ENCODE results near the gene GALNT5.

The GALNT5 gene

GRCh38 chr2:157319795-157320194 is 62.3 kb downstream of the GALNT5 start:
- ATAC-seq = no peak
- no peaks in the 10 kb centered on the region for H3K27me3 Mint-ChIP-seq

GRCh38 chr2:157320409-157320808 is 62.9 kb downstream of the GALNT5 start:
- H3K9me3 Mint-ChIP-seq = no peaks in the 10 kb centered on the region
- H3K36me3 Mint-ChIP-seq (ENCODE audit: low read depth) = peaks cover 3% of the 10 kb centered on the region
- DNase-seq (no peak), ATAC-seq (no peak)
- no peak overlapping the region for H3K4me3 Mint-ChIP-seq
- H3K4me1 Mint-ChIP-seq = peaks cover 17% of the 10 kb centered on the region
- no peaks in the 10 kb centered on the region for H3K27me3 Mint-ChIP-seq
- H3K27ac Mint-ChIP-seq = no peak overlapping the region

More at GRCh38 chr2:157319795-157320194, 62.3 kb downstream of the GALNT5 start:
- DNase-seq = no peak
- Mint-ChIP-seq H3K27ac (no peak overlapping the region), H3K9me3 (no peaks in the 10 kb centered on the region), H3K4me3 (no peak overlapping the region), H3K36me3 (ENCODE audit: low read depth) (peaks cover 3% of the 10 kb centered on the region), H3K4me1 (peaks cover 17% of the 10 kb centered on the region)

- Mint-ChIP-seq H3K4me3 (no peak overlapping the region), H3K9me3 (no peaks in the 10 kb centered on the region), H3K27me3 (no peaks in the 10 kb centered on the region), H3K36me3 (ENCODE audit: low read depth) (peaks cover 3% of the 10 kb centered on the region), H3K27ac (no peak overlapping the region), H3K4me1 (peaks cover 12% of the 10 kb centered on the region)
- ATAC-seq = no peak
- DNase-seq = no peak
Observed at GRCh38 chr2:157321466-157321865, 64.0 kb downstream of the GALNT5 start.

GRCh38 chr2:157322432-157322831 is 64.9 kb downstream of the GALNT5 start:
- Mint-ChIP-seq H3K4me1 (peaks cover 19% of the 10 kb centered on the region), H3K9me3 (no peaks in the 10 kb centered on the region), H3K27me3 (no peaks in the 10 kb centered on the region), H3K36me3 (ENCODE audit: low read depth) (peaks cover 3% of the 10 kb centered on the region), H3K4me3 (no peak overlapping the region), H3K27ac (no peak overlapping the region)
- ATAC-seq = no peak
- DNase-seq = no peak

GRCh38 chr2:157324331-157324843 is 66.9 kb downstream of the GALNT5 start:
- H3K9me3 Mint-ChIP-seq = no peaks in the 10 kb centered on the region
- H3K4me3 Mint-ChIP-seq = no peak overlapping the region
- ATAC-seq (no peak), DNase-seq (no peak)
- no peaks in the 10 kb centered on the region for H3K27me3 Mint-ChIP-seq
- H3K36me3 Mint-ChIP-seq (ENCODE audit: low read depth) = peaks cover 3% of the 10 kb centered on the region
- H3K4me1 Mint-ChIP-seq = peaks cover 32% of the 10 kb centered on the region
- no peak overlapping the region for H3K27ac Mint-ChIP-seq

GRCh38 chr2:157325786-157326185 is 68.3 kb downstream of the GALNT5 start, which contains the start of gene ERMN:
ERMN (minus strand) TSS chr2:157325824; CDS start chr2:157325642, 182 bp downstream.
- Mint-ChIP-seq H3K27ac (no peak within 1 kb of the TSS), H3K27me3 (no peaks in the 10 kb centered on the region), H3K36me3 (ENCODE audit: low read depth) (peaks cover 3% of the 10 kb centered on the region), H3K4me1 (peaks cover 37% of the 10 kb centered on the region), H3K9me3 (no peaks in the 10 kb centered on the region), H3K4me3 (no peak within 1 kb of the TSS)
- DNase-seq (no peak), ATAC-seq (no peak)

- H3K27ac Mint-ChIP-seq = no peak overlapping the region
- ATAC-seq (no peak), DNase-seq (no peak)
Observed at GRCh38 chr2:157326698-157327097, 69.2 kb downstream of the GALNT5 start.

GRCh38 chr2:157327200-157327599 is 69.7 kb downstream of the GALNT5 start:
- H3K9me3 Mint-ChIP-seq = no peaks in the 10 kb centered on the region
- H3K27me3 Mint-ChIP-seq = no peaks in the 10 kb centered on the region
- H3K4me3 Mint-ChIP-seq = peak overlapping the region; percentile 47
- H3K27ac Mint-ChIP-seq = peak overlapping the region; percentile 50
- peaks cover 46% of the 10 kb centered on the region for H3K4me1 Mint-ChIP-seq
- peaks cover 1% of the 10 kb centered on the region for H3K36me3 Mint-ChIP-seq (ENCODE audit: low read depth)
- DNase-seq = no peak
- no peak for ATAC-seq

More at GRCh38 chr2:157326698-157327097, 69.2 kb downstream of the GALNT5 start:
- Mint-ChIP-seq H3K4me3 (no peak overlapping the region), H3K36me3 (ENCODE audit: low read depth) (peaks cover 1% of the 10 kb centered on the region), H3K9me3 (no peaks in the 10 kb centered on the region), H3K27me3 (no peaks in the 10 kb centered on the region), H3K4me1 (peaks cover 43% of the 10 kb centered on the region)

- Mint-ChIP-seq H3K9me3 (no peaks in the 10 kb centered on the region), H3K36me3 (ENCODE audit: low read depth) (peaks cover 1% of the 10 kb centered on the region), H3K4me3 (peak overlapping the region; percentile 47), H3K27me3 (no peaks in the 10 kb centered on the region), H3K27ac (peak overlapping the region; percentile 50), H3K4me1 (peaks cover 50% of the 10 kb centered on the region)
- ATAC-seq = peak; percentile 98
- DNase-seq = peak; percentile 94
Observed at GRCh38 chr2:157327621-157328500, 70.4 kb downstream of the GALNT5 start.

- Mint-ChIP-seq H3K4me1 (peaks cover 67% of the 10 kb centered on the region), H3K36me3 (ENCODE audit: low read depth) (no peaks in the 10 kb centered on the region), H3K9me3 (no peaks in the 10 kb centered on the region), H3K4me3 (no peak overlapping the region), H3K27ac (no peak overlapping the region), H3K27me3 (no peaks in the 10 kb centered on the region)
- DNase-seq (no peak), ATAC-seq (no peak)
Observed at GRCh38 chr2:157329524-157329923, 72.0 kb downstream of the GALNT5 start.

GRCh38 chr2:157333304-157334047 is 76.0 kb downstream of the GALNT5 start:
- H3K36me3 Mint-ChIP-seq (ENCODE audit: low read depth) = no peaks in the 10 kb centered on the region
- H3K27ac Mint-ChIP-seq = peak overlapping the region; percentile 74
- DNase-seq (no peak), ATAC-seq (peak; percentile 69)
- H3K27me3 Mint-ChIP-seq = no peaks in the 10 kb centered on the region
- H3K4me1 Mint-ChIP-seq = peaks cover 84% of the 10 kb centered on the region
- H3K4me3 Mint-ChIP-seq = peak overlapping the region; percentile 3
- no peaks in the 10 kb centered on the region for H3K9me3 Mint-ChIP-seq

- H3K27ac Mint-ChIP-seq = peak overlapping the region; percentile 74
Observed at GRCh38 chr2:157334335-157334734, 76.8 kb downstream of the GALNT5 start.

GRCh38 chr2:157334797-157335196 is 77.3 kb downstream of the GALNT5 start:
- Mint-ChIP-seq H3K4me1 (peaks cover 84% of the 10 kb centered on the region), H3K9me3 (peaks cover 4% of the 10 kb centered on the region), H3K4me3 (peak overlapping the region; percentile 34), H3K27ac (peak overlapping the region; percentile 74), H3K36me3 (ENCODE audit: low read depth) (no peaks in the 10 kb centered on the region), H3K27me3 (no peaks in the 10 kb centered on the region)
- ATAC-seq = peak; percentile 50
- DNase-seq = no peak

More at GRCh38 chr2:157334335-157334734, 76.8 kb downstream of the GALNT5 start:
- Mint-ChIP-seq H3K36me3 (ENCODE audit: low read depth) (no peaks in the 10 kb centered on the region), H3K4me1 (peaks cover 82% of the 10 kb centered on the region), H3K9me3 (peaks cover 4% of the 10 kb centered on the region), H3K4me3 (peak overlapping the region; percentile 34), H3K27me3 (no peaks in the 10 kb centered on the region)
- ATAC-seq (no peak), DNase-seq (no peak)

- H3K4me1 Mint-ChIP-seq = peaks cover 75% of the 10 kb centered on the region
- peak overlapping the region; percentile 49 for H3K4me3 Mint-ChIP-seq
- peaks cover 13% of the 10 kb centered on the region for H3K9me3 Mint-ChIP-seq
- ATAC-seq (peak; percentile 4), DNase-seq (peak; percentile 53)
- H3K36me3 Mint-ChIP-seq (ENCODE audit: low read depth) = peaks cover 4% of the 10 kb centered on the region
- no peak overlapping the region for H3K27ac Mint-ChIP-seq
- no peaks in the 10 kb centered on the region for H3K27me3 Mint-ChIP-seq
Observed at GRCh38 chr2:157336137-157337010, 78.9 kb downstream of the GALNT5 start.

All from activated naive CD8-positive, alpha-beta T cell treated with anti-CD3 and anti-CD28 coated beads, Interleukin-2, amount 50 U/mL, for 24 hours (primary cell).